Body of pancreas (tissue), 4 donors: ENCODE results near the gene SOX8.

Source experiments
- POLR2A ChIP-seq, 3 donors: fragments of 450-650 bp; IDR thresholded peaks; one replicate each; pipeline ENCODE4 v1.6.1; 2016; ENCODE audit warnings: antibody characterized with exemption in 3 of 3, mild to moderate bottlenecking in 2 of 3
- TF ChIP-seq, protein P1 (sequence below), 7 experiments: fragments of 450-650 bp in 4 of 7; fragments of 200-600 bp in 3 of 7; sonication (generic) in 3 of 7; IDR thresholded peaks; one replicate each; pipeline ENCODE4 v1.5.1; 2016 to 2019; ENCODE audit warnings: antibody characterized with exemption in 7 of 7

GRCh38 chr16:978403-978802 lies 3.2 kb upstream of the SOX8 start:
- TF ChIP-seq, protein P1, sequence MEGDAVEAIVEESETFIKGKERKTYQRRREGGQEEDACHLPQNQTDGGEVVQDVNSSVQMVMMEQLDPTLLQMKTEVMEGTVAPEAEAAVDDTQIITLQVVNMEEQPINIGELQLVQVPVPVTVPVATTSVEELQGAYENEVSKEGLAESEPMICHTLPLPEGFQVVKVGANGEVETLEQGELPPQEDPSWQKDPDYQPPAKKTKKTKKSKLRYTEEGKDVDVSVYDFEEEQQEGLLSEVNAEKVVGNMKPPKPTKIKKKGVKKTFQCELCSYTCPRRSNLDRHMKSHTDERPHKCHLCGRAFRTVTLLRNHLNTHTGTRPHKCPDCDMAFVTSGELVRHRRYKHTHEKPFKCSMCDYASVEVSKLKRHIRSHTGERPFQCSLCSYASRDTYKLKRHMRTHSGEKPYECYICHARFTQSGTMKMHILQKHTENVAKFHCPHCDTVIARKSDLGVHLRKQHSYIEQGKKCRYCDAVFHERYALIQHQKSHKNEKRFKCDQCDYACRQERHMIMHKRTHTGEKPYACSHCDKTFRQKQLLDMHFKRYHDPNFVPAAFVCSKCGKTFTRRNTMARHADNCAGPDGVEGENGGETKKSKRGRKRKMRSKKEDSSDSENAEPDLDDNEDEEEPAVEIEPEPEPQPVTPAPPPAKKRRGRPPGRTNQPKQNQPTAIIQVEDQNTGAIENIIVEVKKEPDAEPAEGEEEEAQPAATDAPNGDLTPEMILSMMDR (IDR thresholded peaks at IDR 0.05), result no peak
- TF ChIP-seq POLR2A (IDR thresholded peaks at IDR 0.05), result no peak
